Umbilical cord (tissue), 2 donors: ENCODE results near the gene NKTR. TPM values are rescaled to one million over a fixed set of nuclear protein-coding genes. Genes with fewer than 3 reads are reported as not detected.

Experiments
- DNase-seq: peaks from one replicate; pipeline ENCODE4 v3.0.0-alpha.2; 2015; ENCODE audit warnings: low spot score
- total RNA-seq: library from RNA; depleted of rRNA; stranded (reverse); fragments of >200 nt; gene quantifications from one replicate; pipeline ENCODE4 v1.2.3, GENCODE V29; 2014; ENCODE audit warnings: low replicate concordance; ENCODE audit not compliant: insufficient read depth

NKTR gene
- total RNA-seq, 1 donor from 2014 or later, result 149 TPM

- no peak for DNase-seq
These were observed 61.7 kb downstream of the NKTR start for GRCh38 chr3:42662037-42662812.

- no peak for DNase-seq
These were observed 62.5 kb downstream of the NKTR start for GRCh38 chr3:42662813-42663535.

- DNase-seq, result no peak
These were observed 63.3 kb downstream of the NKTR start for GRCh38 chr3:42663581-42664437.

- DNase-seq, result no peak
These were observed 63.9 kb downstream of the NKTR start for GRCh38 chr3:42664438-42664803.

- no peak for DNase-seq
These were observed 64.8 kb downstream of the NKTR start for GRCh38 chr3:42665050-42665878.

- no peak for DNase-seq
These were observed 65.5 kb downstream of the NKTR start for GRCh38 chr3:42666022-42666421.

GRCh38 chr3:42666577-42666998 lies 66.1 kb downstream of the NKTR start:
- DNase-seq, result no peak

GRCh38 chr3:42667096-42667522 lies 66.6 kb downstream of the NKTR start:
- no peak for DNase-seq

GRCh38 chr3:42667523-42668412 lies 67.3 kb downstream of the NKTR start:
- no peak for DNase-seq

GRCh38 chr3:42668413-42668760 lies 67.9 kb downstream of the NKTR start:
- DNase-seq, result no peak

- no peak for DNase-seq
These were observed 68.3 kb downstream of the NKTR start for GRCh38 chr3:42668793-42669217.

GRCh38 chr3:42670051-42670576 lies 69.6 kb downstream of the NKTR start:
- no peak for DNase-seq

- DNase-seq, result no peak
These were observed 70.2 kb downstream of the NKTR start for GRCh38 chr3:42670670-42671069.

GRCh38 chr3:42672515-42672914 lies 72.0 kb downstream of the NKTR start:
- DNase-seq, result no peak

GRCh38 chr3:42673082-42673481 lies 72.6 kb downstream of the NKTR start:
- DNase-seq, result no peak

GRCh38 chr3:42674146-42674545 lies 73.7 kb downstream of the NKTR start:
- no peak for DNase-seq

GRCh38 chr3:42675909-42676308 lies 75.4 kb downstream of the NKTR start:
- DNase-seq, result no peak

- no peak for DNase-seq
These were observed 78.0 kb downstream of the NKTR start for GRCh38 chr3:42678447-42678846.

GRCh38 chr3:42680271-42680670 lies 79.8 kb downstream of the NKTR start:
- DNase-seq, result no peak

- no peak for DNase-seq
These were observed 80.3 kb downstream of the NKTR start for GRCh38 chr3:42680806-42681205.
